GM12872 (cell line): Measurements from ENCODE around the gene MALSU1.

Source experiments
- TF ChIP-seq, protein P1 (sequence below): IDR thresholded peaks from 3 replicates; pipeline ENCODE4 v1.5.1; 2011; ENCODE audit warnings: low read depth, mild to moderate bottlenecking, low read length, moderate library complexity; ENCODE audit not compliant: insufficient read depth

Gene MALSU1

DNA sequence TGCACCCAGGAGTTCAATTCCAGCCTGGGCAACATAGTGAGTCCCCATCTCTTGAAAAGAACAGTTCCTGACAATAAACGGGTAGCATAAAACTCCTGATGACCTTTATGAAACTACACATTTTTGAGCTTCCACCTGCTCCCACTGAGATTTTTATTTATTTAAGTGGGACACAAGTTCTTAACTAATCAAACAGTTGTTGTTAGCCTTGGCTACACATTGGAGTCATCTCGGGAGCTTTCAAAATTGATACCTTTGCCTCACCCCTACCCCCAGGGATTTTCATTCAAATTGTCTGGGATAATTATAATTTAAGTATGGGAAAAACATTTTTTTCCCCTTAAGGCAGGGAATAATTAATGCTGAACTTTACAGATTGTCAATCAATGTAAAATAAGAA, 39.3 kb downstream of the MALSU1 start:
- TF ChIP-seq, protein P1, sequence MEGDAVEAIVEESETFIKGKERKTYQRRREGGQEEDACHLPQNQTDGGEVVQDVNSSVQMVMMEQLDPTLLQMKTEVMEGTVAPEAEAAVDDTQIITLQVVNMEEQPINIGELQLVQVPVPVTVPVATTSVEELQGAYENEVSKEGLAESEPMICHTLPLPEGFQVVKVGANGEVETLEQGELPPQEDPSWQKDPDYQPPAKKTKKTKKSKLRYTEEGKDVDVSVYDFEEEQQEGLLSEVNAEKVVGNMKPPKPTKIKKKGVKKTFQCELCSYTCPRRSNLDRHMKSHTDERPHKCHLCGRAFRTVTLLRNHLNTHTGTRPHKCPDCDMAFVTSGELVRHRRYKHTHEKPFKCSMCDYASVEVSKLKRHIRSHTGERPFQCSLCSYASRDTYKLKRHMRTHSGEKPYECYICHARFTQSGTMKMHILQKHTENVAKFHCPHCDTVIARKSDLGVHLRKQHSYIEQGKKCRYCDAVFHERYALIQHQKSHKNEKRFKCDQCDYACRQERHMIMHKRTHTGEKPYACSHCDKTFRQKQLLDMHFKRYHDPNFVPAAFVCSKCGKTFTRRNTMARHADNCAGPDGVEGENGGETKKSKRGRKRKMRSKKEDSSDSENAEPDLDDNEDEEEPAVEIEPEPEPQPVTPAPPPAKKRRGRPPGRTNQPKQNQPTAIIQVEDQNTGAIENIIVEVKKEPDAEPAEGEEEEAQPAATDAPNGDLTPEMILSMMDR = no peak

DNA sequence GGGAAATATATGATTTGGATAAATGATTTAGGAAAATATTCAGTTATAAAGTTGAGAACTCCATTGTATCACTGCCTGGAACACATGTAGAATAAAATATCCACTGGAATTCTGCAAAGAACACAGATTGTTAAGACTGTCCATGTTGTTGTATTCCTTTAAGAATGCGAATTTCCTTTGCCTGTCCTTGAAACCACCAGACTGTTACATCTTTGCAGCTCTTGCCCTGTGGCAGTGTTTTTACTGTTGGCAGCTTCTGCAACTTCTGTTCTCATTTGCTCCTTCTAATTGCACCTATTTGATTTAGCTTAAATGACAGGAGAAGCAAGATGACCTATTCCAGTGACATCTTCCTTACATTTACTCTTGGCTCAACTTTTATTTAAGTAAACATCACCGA, 39.7 kb downstream of the MALSU1 start:
- TF ChIP-seq, protein P1 = no peak

DNA sequence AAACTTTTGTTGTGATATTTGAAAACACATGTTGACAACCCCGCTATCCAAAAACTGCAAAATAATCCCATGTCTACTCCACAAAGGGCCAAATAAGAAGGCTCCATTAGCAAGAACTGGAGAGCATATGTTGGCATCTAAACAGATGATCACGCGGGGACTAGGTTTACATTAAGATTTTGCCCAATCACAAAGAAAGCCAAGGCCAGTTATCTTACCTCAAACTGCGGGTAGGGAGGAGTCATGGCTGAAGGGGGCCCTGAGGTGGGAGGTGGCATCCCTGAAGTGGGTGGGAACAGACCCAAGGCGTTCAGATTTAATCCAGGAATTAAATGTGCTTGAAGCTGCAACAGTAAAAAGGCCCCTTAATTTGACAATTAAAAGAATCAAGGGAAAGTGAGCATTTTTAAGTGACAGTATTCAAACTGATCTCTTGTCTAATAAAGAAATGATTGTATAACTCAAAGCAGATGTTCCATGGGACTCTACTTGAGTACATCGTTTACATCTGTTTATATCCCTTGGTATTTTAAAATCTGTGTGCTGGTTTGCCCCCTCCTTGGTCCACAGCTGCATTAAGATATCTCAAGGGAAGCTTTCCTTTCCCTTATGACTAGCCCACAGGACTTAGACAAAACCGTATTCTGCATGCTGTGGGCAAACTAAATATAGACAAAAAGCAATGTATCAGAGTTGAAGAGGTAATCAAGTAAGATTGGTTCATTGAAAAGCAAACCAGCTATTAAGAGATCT, 42.9 kb downstream of the MALSU1 start:
- TF ChIP-seq, protein P1 = no peak

DNA sequence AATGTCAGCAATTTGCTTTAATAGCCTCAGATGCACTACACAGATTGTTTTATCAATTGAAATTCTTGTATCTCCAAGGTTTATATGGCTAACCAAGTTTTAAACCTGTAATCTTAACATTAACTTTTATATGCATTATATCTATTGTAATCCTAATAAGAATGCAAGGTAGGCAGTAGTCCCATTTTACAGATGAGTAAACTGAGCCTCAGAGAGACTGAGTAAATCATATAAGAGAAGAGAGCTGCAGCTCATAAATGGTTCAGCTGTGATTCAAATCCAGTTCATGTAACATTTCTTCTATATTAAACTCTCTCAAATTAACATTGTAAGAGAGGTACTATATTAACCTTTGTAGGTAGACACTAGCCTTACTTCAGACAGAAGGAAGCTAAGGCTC, 44.0 kb downstream of the MALSU1 start:
- TF ChIP-seq, protein P1 = no peak

DNA sequence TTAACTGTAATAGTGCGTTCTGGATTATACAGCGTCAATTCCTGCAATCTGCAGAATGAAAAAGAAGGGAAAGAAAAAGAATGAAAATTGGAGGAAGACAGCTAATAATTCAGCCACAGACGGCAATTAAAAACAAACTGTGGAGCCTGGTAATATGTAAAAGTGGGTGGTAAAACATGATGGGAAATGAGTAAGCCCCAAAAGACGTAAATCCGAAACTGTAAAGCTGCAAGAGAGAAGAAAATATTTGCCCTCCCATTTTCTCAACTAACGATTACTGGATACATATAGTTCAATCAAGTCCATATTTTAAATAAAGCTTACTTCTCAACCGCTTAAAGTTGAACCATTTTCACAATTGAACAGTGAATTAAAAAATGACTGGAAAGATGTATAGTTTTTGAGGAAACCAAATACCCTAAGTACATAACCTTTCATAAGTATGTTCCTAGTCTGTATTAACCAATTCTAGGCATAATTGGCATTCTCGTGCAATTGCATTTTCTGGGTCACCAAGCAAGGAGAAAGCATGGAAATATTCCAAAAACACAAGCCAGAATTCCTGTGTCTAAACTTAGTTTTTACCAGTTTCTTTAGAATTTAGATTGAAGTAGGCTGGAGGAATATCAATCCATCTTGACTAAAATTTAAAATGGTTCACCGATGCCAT, 44.8 kb downstream of the MALSU1 start:
- TF ChIP-seq, protein P1 = no peak

DNA sequence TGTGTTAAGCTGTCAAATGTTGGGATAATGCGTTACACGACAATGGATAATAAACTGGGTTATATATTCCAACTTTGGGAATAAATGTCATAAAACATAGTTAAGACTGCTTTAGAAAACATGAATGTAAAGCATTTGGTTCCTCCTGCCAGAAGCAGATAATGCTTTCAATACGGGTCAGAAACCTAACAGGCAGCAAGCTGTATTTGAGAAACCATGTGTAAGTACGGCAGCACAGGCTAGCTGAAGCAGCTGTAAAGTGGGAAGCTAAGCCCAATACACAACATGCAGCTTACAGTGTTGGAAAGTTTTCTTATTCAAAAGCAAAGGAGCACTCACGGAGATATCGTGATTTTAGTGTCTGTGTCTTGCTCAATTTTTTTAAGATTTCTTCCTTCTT, 46.5 kb downstream of the MALSU1 start:
- TF ChIP-seq, protein P1 = no peak

DNA sequence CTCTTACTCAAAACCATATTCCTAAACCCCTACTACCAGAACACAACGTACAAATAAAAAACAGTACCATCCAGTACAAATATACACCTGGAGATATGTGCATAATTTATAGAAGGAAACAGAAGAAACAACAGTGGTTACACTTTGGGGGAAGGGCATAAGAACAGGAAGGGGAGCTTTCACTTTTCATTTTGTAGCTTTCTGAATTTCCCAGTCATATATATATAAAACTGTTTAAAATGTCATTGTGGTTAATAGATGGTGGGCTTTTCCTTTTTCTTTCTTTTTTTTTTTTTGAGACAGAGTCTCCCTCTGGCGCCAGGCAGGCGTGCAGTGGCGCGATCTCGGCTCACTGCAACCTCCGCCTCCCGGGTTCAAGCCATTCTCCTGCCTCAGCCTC, 47.2 kb downstream of the MALSU1 start:
- TF ChIP-seq, protein P1 = 0 out of 3 replicates have a peak, but pooled peaks have one; percentile 3
